ENCODE data around the gene WNT1.

DNA sequence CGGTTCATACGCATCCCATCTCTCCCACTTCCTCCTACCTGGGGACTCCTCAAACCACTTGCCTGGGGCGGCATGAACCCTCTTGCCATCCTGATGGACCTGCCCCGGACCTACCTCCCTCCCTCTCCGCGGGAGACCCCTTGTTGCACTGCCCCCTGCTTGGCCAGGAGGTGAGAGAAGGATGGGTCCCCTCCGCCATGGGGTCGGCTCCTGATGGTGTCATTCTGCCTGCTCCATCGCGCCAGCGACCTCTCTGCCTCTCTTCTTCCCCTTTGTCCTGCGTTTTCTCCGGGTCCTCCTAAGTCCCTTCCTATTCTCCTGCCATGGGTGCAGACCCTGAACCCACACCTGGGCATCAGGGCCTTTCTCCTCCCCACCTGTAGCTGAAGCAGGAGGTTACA, 3.6 kb downstream of the WNT1 start:
- TF ChIP-seq, protein P1, sequence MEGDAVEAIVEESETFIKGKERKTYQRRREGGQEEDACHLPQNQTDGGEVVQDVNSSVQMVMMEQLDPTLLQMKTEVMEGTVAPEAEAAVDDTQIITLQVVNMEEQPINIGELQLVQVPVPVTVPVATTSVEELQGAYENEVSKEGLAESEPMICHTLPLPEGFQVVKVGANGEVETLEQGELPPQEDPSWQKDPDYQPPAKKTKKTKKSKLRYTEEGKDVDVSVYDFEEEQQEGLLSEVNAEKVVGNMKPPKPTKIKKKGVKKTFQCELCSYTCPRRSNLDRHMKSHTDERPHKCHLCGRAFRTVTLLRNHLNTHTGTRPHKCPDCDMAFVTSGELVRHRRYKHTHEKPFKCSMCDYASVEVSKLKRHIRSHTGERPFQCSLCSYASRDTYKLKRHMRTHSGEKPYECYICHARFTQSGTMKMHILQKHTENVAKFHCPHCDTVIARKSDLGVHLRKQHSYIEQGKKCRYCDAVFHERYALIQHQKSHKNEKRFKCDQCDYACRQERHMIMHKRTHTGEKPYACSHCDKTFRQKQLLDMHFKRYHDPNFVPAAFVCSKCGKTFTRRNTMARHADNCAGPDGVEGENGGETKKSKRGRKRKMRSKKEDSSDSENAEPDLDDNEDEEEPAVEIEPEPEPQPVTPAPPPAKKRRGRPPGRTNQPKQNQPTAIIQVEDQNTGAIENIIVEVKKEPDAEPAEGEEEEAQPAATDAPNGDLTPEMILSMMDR (IDR thresholded peaks at IDR 0.05) = no peak
- no peak for TF ChIP-seq EZH2phosphoT487 (IDR thresholded peaks at IDR 0.05)
